Sciatic nerve (tissue), 2 donors: ENCODE results near the gene MEIG1. TPM values are rescaled to one million over a fixed set of nuclear protein-coding genes. Genes with fewer than 3 reads are reported as not detected.
"Not testable (repeated sequence)": the region's sequence is repeated elsewhere in the genome, so short reads cannot be mapped to it uniquely, and the experiment has no call there.

Experiments used
- ATAC-seq: fragments of 200-7000 bp; cut with Tn5 transposase; one replicate; pipeline ENCODE4 v1.9.1; 2020; ENCODE audit warnings: mild to moderate bottlenecking, moderate library complexity
- DNase-seq: peaks from one replicate; pipeline ENCODE4 v3.0.0-alpha.2; 2020; ENCODE audit warnings: low spot score
- intact Hi-C: fragments of 100-400 bp; cut with DNase I; formaldehyde crosslinking; loops from one replicate; pipeline ENCODE4 v1.14.2; 2022
- total RNA-seq: library from RNA; stranded (reverse); fragmentation: NEBNext Ultra II Directional; extraction: Animal tissue kit (Norgen Biotek cat#: 25700); gene quantifications from one replicate; pipeline ENCODE4 v1.2.1, GENCODE V29; 2021
- donor health status: DM: no; HTN: no; CAD: no.
- donor health status: DM: no; HTN: no; CAD: no.

The MEIG1 gene
- total RNA-seq, 1 donor from 2014 or later = not detected

- DNase-seq = no peak
- peak; percentile 68 for ATAC-seq
- intact Hi-C loops = loop anchor here (10.0 kb wide), 1 partner anchor 109 kb away; no protein-coding TSS in a partner anchor
Measured at GRCh38 chr10:14953424-14954000, 5.7 kb upstream of the MEIG1 start.

- intact Hi-C loops = loop anchor here (10.0 kb wide), 1 partner anchor 109 kb away; no protein-coding TSS in a partner anchor
- peak; percentile 99 for ATAC-seq
- peak; percentile 91 for DNase-seq
Measured at GRCh38 chr10:14954001-14954770, 5.0 kb upstream of the MEIG1 start, which contains the start of gene DCLRE1C. TSS of gene DCLRE1C (minus strand) at chr10:14954096. CDS start at chr10:14954010, 86 bp downstream.

- ATAC-seq (no peak), DNase-seq (no peak)
- intact Hi-C loops = loop anchor here (10.0 kb wide), 1 partner anchor 110 kb away; no protein-coding TSS in a partner anchor
Measured at GRCh38 chr10:14954934-14955333, 4.3 kb upstream of the MEIG1 start.

GRCh38 chr10:14958872-14959220, 342 bp upstream of the MEIG1 start:
- DNase-seq = no peak
- intact Hi-C loops = loop anchor here (10.0 kb wide), 1 partner anchor 114 kb away; no protein-coding TSS in a partner anchor

GRCh38 chr10:14967897-14968296, 8.7 kb downstream of the MEIG1 start:
- no peak for DNase-seq
- no peak for ATAC-seq
- intact Hi-C loops = no loop called here

More at GRCh38 chr10:14958872-14959220, 342 bp upstream of the MEIG1 start:
- no peak for ATAC-seq

- intact Hi-C loops = no loop called here
- ATAC-seq = no peak
- DNase-seq = no peak
Measured at GRCh38 chr10:14971867-14972448, 12.8 kb downstream of the MEIG1 start.

GRCh38 chr10:14974153-14974998, 15.2 kb downstream of the MEIG1 start:
- DNase-seq, intact Hi-C loops: not testable (repeated sequence)

GRCh38 chr10:14975672-14976273, 16.6 kb downstream of the MEIG1 start:
- DNase-seq (no peak), ATAC-seq (no peak)
- intact Hi-C loops = no loop called here

More at GRCh38 chr10:14974153-14974998, 15.2 kb downstream of the MEIG1 start:
- not testable (repeated sequence) for ATAC-seq

- DNase-seq (no peak), ATAC-seq (no peak)
- intact Hi-C loops = no loop called here
Measured at GRCh38 chr10:14982744-14983143, 23.6 kb downstream of the MEIG1 start.

- ATAC-seq, intact Hi-C loops, DNase-seq: not testable (repeated sequence)
Measured at GRCh38 chr10:14989552-14989951, 30.4 kb downstream of the MEIG1 start.

- DNase-seq, ATAC-seq, intact Hi-C loops: not testable (repeated sequence)
Measured at GRCh38 chr10:14991035-14991749, 32.0 kb downstream of the MEIG1 start.

GRCh38 chr10:14992336-14992735, 33.1 kb downstream of the MEIG1 start:
- DNase-seq, intact Hi-C loops, ATAC-seq: not testable (repeated sequence)

GRCh38 chr10:14993500-14994455, 34.6 kb downstream of the MEIG1 start:
- intact Hi-C loops, DNase-seq, ATAC-seq: not testable (repeated sequence)

- ATAC-seq (peak; percentile 20), DNase-seq (no peak)
- intact Hi-C loops = no loop called here
Measured at GRCh38 chr10:14995964-14996565, 36.9 kb downstream of the MEIG1 start.

GRCh38 chr10:15013530-15013929, 54.3 kb downstream of the MEIG1 start:
- ATAC-seq, DNase-seq, intact Hi-C loops: not testable (repeated sequence)

GRCh38 chr10:15015451-15015850, 56.3 kb downstream of the MEIG1 start:
- intact Hi-C loops = no loop called here
- no peak for DNase-seq
- ATAC-seq = no peak
